ENCODE measurements around the gene NT5C2.
"Not testable (repeated sequence)": the region's sequence is repeated elsewhere in the genome, so short reads cannot be mapped to it uniquely, and the experiment has no call there.

NT5C2 gene

DNA sequence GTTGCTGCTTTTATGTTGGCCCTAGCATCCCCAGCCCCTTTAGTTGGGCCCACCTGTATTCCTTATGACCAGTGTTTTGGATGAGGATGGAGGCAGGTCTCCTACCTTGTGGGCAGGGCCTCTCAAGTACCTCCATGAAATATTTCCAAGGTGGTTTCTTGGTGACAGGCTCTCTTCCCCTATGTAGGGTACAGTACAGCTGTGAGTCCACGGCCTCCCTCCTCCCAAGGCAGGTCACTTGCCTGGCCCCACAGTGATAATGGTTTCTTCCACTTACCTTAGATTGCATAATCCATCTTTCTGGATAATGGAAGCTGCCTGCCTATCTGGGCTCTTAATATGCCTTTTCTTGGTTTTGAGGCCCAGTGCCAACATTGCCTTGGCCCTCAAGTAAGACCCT is 110.4 kb downstream of the NT5C2 start:
- DNase-seq = no peak

DNA sequence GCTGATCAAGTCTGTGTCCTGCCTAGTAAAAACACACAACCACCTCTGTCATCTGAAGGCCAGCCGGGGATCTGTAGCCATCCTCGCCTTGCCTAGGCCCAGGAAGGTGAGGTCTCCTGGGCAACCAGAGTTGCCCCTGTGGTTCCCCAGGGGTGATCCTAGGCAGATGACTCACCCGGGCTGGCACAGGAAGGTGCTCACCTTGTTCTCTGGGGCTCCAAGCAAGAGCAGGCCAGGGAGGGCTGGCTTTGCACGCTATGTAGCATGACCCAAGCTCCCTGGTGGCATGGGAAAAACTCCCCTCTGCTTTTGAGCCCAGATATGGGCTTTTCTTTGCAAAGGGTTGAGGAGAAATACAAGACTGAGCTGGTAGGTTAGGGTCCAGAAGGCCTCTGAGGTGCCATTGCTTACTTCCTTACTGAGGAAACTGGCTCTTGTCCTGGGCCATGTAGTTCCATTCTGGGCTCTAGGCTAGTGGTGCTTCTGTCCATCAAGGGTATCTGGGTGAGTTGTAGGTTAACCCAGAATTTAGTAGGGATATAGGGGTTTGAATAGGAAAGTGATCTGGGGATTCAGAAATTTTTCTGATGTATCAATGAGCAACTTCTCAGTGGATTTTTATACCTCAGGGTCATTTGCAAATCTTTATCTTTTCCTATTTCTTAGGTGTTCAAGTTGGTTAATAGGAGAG is 112.0 kb downstream of the NT5C2 start:
- DNase-seq = no peak

DNA sequence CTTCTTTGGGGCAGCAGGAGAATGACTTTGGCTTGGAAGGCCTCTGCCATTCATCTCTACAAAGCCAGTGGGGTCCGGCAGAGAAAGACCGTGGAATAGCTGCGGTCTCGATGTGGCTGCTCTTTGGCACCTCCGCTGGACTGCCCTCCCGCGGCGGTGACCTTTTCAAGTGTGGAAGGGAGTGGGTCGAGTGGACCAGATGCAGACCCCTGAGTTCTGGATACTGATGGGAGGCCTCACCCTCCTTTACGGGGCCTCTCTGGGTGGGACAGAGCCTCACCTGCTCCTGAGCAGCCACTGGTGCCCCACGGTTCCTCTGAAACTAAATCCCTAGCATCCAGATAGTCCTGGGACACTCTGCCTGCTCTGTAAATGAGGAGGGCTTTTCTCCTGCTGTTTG is 113.1 kb downstream of the NT5C2 start:
- DNase-seq = no peak

DNA sequence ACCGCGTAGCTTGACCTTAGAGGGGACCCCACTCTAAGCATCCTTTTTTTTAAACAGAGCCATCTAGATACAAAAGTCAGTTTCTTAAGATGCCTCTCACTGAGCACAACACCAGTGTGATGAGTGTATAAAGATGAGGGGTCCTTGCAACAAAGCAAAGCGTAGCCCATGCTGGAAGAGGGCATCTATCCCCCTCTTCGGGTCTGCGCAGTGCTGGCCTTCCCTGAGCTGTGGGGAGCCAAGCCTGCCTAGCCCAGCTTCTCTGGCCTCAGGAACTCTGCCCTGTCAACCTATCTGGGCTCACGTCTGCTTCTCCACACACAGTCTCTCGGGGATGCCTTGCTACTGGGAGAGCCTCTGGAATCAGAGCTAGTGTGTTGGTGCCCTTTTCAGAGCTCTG is 114.0 kb downstream of the NT5C2 start:
- no peak for DNase-seq

DNA sequence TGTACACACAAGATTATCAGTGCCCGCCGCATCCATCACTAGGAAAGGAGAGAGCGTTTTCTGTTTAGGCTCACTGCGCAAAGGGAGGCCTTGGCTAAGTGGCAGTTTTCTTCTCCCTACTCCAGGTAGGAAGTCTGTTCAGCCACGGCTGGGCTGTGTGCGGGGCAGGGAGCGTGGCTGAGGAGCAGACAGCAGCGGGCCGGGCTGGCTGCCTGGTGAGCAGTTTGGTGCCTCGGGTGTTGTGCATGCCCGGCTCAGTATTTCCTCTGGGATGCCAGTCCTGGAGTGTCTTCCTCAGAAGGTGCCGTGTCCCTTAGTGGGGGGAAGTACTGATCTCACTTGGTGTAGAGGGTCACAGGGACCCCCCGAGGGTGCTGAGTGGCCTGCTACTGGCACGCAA is 114.4 kb downstream of the NT5C2 start:
- no peak for DNase-seq

DNA sequence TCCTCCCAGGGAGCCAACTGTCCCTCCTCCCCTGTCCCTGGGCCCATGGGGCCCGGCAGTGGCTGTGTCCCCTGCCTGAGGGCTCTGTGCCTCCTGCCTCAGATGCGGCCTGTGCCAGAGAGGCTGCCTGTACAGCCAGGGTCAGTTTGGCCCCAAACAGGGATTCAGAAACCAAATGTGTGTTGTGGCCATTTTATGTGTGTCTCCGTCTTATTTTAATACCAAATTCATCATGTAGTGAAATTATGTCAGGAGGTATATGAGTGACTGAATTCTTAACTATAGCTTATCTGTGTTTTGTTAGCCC is 114.8 kb downstream of the NT5C2 start:
- DNase-seq = no peak

DNA sequence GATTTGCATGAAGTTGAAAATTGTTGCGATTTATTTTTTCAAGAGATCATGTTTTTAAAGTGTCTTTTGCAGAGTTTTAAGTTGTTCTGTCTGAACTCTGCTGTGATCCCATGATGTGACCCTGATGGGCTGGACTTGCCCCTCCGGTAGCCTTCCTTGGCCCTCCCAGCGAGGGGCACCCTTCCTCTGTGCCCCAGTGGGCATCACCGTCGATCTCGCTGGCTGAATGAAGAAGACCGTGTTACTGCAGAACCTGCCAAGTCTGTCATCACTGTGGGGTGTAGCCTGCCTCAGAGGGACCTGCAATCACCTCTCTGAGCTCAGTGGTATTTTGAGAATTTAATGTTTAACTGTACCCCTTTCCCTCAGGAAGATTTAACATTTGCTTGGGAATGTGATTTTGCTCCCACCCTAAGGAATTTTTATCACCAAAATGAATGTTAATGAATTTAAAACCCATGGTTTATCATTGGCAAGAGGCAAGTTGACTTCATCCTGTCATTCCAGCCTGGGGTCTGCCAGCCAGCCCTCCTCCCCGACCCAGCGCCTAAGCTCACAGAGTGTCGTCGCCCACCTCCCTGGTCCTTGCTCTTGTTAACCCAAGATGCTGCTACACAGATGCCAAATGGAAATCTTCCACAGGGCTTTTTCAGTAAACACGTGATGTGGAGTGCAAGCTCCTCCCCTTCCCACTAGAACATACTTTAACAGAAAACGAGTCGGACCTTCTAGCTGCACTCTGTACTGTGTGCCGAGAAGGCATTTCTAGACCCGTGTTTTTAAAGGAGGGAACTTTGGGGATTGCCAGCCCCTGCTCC is 115.4 kb downstream of the NT5C2 start:
- no peak for DNase-seq

DNA sequence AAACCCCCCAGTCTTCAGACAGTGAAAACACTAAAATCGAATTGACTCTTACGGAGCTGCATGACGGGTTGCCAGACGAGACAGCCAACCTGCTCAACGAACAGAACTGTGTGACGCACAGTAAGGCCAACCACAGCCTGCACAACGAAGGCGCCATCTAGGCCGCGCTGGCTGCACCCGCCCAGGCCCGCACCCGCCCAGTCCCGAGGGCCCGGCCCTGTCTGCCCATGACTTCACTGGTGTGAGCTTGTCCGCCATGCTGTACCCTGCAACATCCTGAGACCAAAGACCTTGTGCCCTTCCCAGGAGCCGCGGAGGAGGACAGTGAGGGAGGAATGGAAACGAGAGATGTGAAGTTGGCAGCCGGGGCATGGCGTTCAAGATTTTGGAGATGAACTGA is 116.1 kb downstream of the NT5C2 start:
- no peak for DNase-seq

DNA sequence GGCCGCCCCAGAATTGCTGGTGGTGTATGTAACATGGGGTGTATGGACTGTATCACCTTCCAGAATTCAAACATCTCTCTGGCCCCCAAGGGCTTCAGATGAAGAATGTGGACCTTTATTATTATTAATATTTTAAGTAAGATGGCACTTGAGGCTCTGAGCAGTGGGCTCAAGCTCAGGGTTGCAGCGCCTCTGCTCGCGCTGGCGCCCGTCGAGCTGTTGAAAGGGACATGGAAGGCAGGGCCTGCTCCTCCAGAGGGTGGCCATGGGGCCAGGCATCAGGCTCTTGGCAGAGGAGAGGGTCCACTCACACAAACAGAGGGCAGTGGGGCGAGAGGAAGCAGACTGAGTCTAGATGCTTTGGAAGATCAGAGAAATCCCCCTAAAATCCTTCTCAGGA is 120.2 kb downstream of the NT5C2 start:
- DNase-seq = no peak

DNA sequence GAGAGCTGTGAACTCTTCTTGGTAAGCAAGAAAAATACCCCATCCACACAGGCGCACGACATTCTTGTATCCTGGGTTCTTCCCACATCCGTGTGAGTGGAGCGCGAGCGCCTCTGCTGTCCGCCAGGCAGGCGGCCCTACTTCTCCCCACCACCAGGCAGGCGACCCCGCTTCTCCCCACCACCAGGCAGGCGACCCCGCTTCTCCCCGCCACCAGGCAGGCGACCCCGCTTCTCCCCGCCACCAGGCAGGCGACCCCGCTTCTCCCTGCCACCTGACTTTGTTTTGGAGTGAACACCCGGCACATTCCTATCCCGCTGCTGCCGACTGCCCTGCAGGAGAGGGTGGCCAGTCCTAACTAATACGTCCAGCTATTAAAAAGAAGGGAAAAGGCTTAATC is 120.8 kb downstream of the NT5C2 start:
- DNase-seq = no peak

DNA sequence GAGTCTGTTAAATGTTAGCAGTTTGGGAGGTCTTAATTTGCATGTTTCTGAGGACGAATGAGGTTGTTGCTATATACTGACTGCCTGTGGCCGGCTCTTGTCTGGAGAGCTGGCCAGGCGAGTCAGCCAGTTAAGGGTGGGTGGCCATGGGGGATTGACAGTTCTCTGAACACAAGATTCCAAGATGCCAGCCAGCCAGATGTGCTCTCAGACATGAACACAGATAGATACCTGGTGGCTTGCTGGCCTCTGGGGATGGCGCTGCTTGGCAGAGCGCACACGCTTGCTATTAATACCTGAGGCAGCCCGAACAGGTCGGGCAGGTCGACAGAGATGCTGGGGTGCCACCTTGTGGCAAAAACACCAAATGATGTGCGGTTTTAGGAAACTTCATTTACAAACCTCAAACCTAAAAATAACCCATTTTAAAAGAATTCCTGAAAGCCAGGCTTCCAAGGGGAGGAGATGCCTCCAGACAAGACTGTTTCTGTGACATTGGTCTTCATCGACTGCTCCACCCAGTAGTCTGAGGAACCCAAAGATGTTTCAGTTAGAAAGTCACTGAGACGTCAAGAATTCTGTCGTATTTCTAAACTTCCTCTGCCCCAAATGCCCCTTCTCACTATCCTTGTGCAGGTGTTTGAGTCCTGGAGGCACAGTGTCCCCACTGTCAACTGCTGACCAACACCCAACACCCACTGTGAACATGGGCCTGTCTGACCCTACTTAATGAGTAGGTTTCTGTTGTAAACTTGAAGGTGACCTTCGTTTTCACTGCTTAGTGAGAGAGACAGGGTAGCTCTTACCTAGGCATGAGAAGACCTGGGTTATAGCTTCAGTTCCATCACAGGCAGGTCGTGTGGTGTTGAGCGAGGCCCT is 123.4 kb downstream of the NT5C2 start:
- peak; percentile 76 for DNase-seq

DNA sequence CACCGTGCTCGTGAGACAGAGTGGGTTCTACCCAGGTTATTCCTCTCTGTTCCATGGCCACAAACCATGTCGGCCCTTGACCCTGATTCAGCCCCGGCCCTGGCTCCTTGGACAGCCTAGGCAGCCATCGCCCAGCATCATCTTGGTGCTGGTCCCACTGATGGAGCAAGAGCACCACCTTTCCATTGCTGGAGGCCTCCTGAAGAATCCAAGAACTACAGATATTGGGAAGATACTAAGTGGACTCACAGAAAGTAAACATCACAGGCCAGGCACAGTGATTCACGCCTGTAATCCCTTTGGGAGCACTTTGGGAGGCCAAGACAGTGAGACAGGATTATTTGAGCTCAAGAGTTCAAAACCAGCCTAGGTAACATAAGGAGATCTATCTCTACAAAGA is 125.1 kb downstream of the NT5C2 start:
- no peak for DNase-seq

DNA sequence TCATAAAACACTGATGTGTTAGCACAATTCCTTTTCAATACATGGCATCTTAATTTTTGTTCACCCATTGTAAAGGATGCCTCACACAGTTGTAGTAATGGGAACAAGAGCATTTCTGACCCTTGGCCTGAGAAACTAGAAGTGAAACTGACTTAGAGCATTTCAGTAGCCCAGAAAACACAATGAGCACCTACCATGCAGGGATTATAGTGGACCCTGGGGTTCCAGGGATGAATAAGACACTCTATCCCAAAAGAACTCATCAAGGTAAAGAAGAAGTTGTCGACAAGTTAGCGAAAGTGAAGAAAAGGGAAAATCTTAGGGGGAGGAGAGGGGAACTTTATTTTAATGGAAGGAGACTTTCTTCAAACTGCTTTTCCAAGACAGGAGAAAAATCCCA is 125.6 kb downstream of the NT5C2 start:
- DNase-seq = no peak

DNA sequence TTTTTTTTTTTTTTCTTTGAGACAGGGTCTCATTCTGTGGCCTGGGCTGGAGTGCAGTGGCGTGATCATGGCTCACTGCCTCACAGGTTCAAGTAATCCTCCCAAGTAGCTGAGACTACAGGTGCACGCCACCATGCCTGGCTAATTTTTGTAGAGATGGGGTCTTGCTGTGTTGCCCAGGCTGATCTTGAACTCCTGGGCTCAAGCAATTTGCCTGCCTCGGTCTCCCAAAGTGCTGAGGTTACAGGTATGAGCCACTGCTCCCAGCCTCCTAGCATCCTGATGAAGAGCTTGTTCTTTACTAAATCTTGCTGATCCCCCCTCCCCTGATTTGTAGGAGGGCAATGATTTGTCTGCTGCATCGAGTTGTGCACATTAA is 126.0 kb downstream of the NT5C2 start:
- not testable (repeated sequence) for DNase-seq

DNA sequence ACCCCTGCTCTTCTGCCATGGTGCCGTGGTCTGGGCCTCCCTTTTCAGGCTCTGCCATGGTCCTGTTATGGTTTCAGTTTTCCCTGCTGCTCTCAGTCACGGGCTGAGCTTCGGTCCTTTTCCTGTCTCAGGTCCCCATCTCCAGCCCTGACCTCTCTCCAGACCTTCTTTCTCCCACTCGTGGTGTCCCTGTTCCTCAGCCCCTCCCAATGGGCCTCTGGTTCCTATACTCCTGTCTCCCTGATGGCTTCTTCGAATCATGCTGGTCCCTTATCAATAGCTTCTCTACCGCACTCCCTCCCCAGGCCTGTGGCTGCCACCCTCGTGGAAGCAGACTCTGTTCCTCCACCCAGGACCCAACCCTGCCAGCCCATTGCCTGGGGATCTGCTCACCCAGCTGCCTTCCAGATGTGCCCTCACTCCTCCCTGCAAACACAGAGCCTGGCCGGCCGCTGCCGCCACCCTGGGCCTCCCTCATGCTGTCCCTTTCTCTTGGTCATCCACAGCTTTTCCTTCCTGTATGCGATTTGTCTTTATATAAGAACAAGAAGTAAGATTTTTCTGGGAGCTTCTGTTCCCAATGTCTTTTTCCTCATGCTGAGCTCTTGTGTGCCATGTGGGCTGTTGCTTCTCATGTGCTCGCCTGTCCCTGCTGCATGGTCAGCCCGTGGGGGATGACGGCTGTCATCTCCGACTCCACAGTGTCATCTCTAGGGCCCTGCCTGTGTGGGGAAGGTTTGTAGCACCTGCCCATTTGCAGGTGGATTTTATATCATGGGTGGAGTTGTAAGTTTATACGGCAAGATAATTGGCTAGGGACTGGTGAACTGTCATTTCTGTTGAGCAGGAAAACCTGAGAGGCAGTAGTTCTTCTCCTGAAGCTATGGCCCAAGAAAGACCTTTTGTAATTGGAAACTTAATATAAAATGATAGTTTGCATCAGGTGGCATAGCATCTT is 126.7 kb downstream of the NT5C2 start:
- no peak for DNase-seq

DNA sequence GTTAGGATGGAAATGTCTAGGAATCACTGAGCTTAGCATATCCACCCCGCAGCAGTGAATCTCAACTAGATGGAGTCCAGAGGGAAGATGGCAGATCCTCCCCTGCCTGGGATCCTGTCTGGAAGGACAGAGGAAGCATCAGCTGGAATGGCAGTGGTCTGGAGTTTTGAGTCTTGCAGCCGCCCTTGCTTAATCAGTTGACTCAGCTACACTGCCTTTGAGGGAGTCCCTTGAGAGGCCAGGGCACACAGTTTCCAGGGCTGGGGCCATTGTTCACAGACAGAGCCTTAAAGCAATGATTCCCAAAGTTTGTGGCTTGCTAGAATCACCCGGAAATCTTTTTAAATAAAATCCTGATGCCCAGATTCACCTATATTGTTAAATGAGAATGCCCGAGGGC is 128.1 kb downstream of the NT5C2 start:
- DNase-seq = no peak

DNA sequence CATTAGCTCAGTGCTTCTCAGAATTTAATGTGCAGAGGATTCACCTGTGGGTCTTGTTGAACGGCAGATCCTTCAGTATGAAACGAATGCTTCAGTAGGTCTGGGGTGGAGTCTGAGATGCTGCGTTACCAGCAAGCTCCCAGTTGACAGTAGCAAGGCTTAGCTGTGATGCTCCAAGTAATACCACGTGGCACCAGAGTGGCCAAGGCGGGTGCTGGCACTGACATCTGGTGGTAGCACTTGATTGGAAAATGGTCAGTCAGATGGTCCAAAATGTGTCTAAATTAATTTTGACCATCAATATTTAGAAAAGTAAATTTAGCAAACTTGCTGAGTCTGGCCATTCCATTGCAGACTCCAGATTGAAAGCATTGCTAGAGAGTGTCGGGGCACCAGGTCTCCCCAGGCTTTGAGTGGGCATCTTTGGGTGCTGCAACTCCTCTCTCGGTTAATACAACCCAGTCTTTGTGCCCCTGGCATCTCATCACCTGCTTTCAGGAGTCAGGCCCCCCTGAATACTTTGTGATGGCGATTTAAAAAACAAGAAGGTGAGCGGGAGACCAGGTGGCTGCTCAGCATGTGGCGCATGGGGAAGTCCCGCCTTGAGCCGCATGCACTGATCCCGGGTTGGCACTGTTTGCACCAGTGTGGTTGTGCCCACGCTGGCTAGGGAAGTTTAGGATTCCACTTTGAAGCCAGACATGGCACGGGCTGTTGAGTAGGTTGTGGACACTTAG is 130.1 kb downstream of the NT5C2 start:
- DNase-seq = no peak

DNA sequence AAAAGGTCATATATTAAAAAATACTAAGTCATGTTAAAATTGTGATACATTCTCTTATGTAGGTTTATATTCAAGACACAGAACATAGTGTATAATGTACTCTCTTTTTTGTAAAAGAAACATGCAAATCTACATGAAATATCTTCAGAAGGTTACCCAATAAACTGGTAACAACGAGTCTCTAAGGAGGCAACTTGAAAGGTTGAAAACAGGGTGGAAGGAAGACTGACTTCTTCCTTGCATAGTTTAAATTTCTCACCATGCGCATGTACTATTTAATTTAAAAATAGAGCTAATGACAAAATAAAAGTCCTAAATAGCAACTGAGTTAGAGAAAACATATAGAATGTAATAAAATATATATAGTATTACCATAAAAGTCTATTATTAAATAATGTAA is 132.5 kb downstream of the NT5C2 start:
- DNase-seq = no peak

DNA sequence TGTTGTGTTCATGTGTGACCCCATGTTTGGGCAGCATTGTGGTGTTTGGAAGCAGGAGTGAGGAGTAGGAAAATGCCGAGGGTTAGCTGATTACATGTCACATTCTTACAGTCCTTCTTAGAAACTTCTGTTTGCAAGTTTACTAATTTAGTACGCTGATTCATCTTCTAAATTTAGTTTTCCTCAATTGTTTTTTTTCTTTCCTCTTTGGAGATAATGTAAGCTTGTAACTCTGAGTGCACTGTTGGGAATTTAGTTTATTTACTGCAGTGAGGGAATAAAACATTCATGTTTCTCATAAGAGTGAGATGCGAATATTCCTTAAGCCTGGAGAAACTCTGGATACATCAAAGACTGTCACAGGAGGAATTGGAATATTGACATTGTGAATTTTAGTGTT is 135.0 kb downstream of the NT5C2 start:
- no peak for DNase-seq

DNA sequence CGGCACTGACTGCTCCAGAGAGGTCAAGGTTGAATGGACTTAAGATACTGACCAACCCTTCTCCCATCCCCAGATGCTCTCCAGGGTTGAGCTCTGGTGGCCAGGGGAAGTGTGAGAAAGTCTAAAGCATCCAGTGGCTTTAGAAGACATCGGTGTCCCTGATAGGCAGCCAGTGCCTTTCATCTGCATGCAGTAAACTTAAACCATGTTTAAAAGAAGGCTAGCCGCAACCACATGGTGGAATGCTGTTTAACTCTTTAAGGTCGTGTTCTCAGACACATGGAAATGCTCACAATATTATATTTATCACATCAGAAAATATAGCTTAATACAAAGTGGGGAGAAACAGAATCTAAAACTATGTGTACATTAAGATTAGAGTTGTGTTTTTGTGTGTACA is 138.0 kb downstream of the NT5C2 start:
- DNase-seq = no peak

DNA sequence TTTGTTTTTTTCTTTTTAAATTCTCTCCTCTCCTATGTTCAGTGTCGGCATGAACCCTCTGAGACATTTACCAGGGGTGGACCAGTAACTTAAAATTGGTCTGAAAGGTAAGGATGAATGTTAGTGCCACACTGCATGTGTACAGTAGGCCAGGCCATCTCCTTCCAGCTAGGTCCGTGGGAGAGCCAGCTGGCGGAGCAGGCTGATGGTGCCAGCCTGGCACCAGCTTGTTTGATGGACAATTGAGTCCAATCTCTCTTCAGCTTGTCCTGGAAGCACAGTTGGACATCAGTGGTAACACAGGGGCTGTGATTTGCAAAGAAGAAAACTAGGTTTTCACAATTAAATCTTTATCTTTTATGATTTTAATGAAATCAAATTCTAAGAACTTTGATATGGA is 138.5 kb downstream of the NT5C2 start:
- no peak for DNase-seq

Data from CD4-positive, alpha-beta T cell treated with Interleukin-17A for 1 hour (primary cell).